GM12892 (cell line): ENCODE measurements around the gene ROR1.

ENCODE experiments used
- POLR2A ChIP-seq: IDR thresholded peaks from 2 replicates; pipeline ENCODE4 v1.6.1; 2011; ENCODE audit warnings: low read depth, low read length, control low read depth
- TAF1 ChIP-seq: IDR thresholded peaks from 2 replicates; pipeline ENCODE4 v1.6.1; 2011; ENCODE audit warnings: low read depth, mild to moderate bottlenecking, control low read depth, low read length, borderline replicate concordance

GRCh38 chr1:63804829-63805484 lies 31.1 kb downstream of the ROR1 start:
- TF ChIP-seq POLR2A, result no peak
- TF ChIP-seq TAF1, result no peak
